H7 (cell line): ENCODE results near the gene ABCA8. TPM values are rescaled to one million over a fixed set of nuclear protein-coding genes. Genes with fewer than 3 reads are reported as not detected.
"Not testable (repeated sequence)": the region's sequence is repeated elsewhere in the genome, so short reads cannot be mapped to it uniquely, and the experiment has no call there.

Experiments
- DNase-seq: peaks from one replicate; pipeline ENCODE4 v3.0.0; 2012
- H3K27me3 ChIP-seq: 2 replicates; pipeline ENCODE4 v1.6.0; 2011; ENCODE audit warnings: mild to moderate bottlenecking, low read length; ENCODE audit not compliant: control insufficient read depth, insufficient read depth
- H3K36me3 ChIP-seq: replicated peaks from 2 replicates; pipeline ENCODE4 v1.5.1; 2011; ENCODE audit warnings: low read length; ENCODE audit not compliant: control insufficient read depth, insufficient read depth
- H3K4me3 ChIP-seq: 2 replicates; pipeline ENCODE4 v1.5.1; 2011; ENCODE audit warnings: low read depth, mild to moderate bottlenecking, control low read depth, low read length, moderate library complexity; ENCODE audit not compliant: insufficient read depth
- total RNA-seq: library from RNA; depleted of rRNA; stranded (reverse); fragments of >200 nt; shearing (Covaris generic); gene quantifications from 2 replicates; pipeline ENCODE4 v1.2.3, GENCODE V29; 2014

ABCA8 gene
- total RNA-seq, 1 experiment from 2014 or later: not detected

- no peak for DNase-seq
- Histone ChIP-seq H3K27me3 (no peaks in the 10 kb centered on the region), H3K4me3 (no peak overlapping the region), H3K36me3 (no peaks in the 10 kb centered on the region)
Measured at GRCh38 chr17:68840073-68840472, 115.1 kb downstream of the ABCA8 start.

DNA sequence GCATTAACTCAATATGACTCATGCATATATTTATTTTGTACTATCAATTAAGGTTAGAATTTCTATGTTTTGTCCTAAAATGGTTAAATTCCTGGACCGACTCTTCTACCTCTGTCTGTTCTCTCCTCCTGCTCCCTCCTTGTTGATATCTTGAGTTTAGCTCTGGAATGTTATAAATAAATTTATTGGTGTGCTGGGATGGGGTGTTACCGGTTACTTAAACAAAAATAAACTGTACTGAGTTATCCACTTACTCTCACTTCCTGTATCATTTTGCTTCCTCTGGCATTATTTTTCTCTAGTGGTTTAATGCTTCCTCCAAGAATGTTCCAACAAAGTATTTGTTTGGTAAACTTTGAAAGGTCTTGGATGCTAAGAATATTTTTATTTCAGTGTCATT is 120.1 kb downstream of the ABCA8 start:
- no peak overlapping the region for H3K4me3 ChIP-seq
- no peak for DNase-seq
- no peaks in the 10 kb centered on the region for H3K27me3 ChIP-seq
- H3K36me3 ChIP-seq: no peaks in the 10 kb centered on the region

DNA sequence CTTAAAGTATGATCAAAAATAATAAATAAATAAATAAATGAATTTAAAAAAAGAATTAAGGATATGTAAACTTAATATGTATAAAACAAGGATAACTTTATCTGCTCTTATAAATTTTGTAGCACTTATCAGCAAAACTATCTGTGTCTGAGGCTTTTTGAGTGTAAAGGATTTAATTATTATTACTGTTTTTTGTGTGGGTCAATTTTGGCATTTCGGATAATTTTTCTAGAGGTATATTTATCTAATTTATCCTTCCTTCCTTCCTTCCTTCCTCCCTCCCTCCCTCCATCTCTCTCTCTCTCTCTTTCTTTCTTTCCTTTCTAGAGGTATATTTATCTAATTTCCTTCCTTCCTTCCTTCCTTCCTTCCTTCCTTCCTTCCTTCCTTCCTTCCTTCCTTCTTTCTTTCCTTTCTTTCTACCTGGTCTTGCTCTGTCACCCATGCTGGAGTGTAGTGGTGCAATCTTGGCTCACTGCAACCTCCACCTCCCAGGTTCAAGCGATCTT is 120.8 kb downstream of the ABCA8 start:
- H3K4me3 ChIP-seq: no peak overlapping the region
- H3K27me3 ChIP-seq: no peaks in the 10 kb centered on the region
- DNase-seq: no peak
- H3K36me3 ChIP-seq: no peaks in the 10 kb centered on the region

- no peak for DNase-seq
- Histone ChIP-seq H3K36me3 (no peaks in the 10 kb centered on the region), H3K4me3 (no peak overlapping the region), H3K27me3 (no peaks in the 10 kb centered on the region)
Measured at GRCh38 chr17:68832109-68832802, 122.9 kb downstream of the ABCA8 start.

- Histone ChIP-seq H3K4me3 (no peak overlapping the region), H3K36me3 (no peaks in the 10 kb centered on the region), H3K27me3 (no peaks in the 10 kb centered on the region)
- DNase-seq: no peak
Measured at GRCh38 chr17:68831170-68831569, 124.0 kb downstream of the ABCA8 start.

DNA sequence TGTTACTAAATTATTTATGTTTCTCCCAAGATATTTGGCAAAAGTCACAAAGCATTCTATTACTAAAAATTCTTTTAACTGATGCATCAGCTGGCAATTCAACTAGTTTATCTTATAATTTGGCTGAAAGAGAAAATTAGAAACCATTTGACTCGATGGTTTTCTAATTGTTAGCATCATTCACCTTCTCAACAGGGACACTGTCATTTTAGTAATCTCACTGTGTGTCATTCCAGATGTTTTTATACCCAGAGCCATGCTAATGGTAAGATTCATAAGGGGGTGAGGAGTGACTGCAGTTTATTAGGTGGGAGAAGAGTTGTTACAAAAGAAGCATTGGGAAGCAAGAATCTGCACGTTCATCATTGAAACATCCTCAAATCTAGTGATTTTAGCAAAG is 124.9 kb downstream of the ABCA8 start:
- Histone ChIP-seq H3K27me3 (no peaks in the 10 kb centered on the region), H3K4me3 (no peak overlapping the region), H3K36me3 (no peaks in the 10 kb centered on the region)
- DNase-seq: no peak

- H3K27me3 ChIP-seq: no peaks in the 10 kb centered on the region
- no peak overlapping the region for H3K4me3 ChIP-seq
- H3K36me3 ChIP-seq: no peaks in the 10 kb centered on the region
- DNase-seq: no peak
Measured at GRCh38 chr17:68829211-68829610, 126.0 kb downstream of the ABCA8 start.

DNA sequence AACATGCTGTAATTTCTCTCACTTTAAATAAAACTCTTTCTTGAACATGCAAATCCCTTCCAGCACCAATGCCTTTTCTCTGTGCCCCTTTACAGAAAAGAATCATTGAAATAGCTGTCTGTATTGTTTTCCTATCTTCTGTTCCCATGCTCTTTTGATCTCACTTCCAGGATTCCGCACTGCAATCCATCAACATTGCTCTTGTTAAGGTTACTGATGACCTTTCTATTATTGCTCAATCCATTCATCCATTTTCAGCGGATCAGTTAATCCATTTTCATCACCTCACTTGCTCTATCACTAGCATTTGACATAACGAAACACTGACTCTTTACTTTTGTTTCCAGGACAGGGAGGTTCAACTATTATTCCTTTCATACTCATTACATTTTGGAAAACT is 130.5 kb downstream of the ABCA8 start:
- Histone ChIP-seq H3K27me3 (no peaks in the 10 kb centered on the region), H3K36me3 (no peaks in the 10 kb centered on the region), H3K4me3 (no peak overlapping the region)
- DNase-seq: no peak

GRCh38 chr17:68824185-68824584 is 131.0 kb downstream of the ABCA8 start:
- not testable (repeated sequence) for H3K27me3 ChIP-seq, H3K36me3 ChIP-seq, H3K4me3 ChIP-seq, DNase-seq

GRCh38 chr17:68822719-68823289 is 132.4 kb downstream of the ABCA8 start:
- Histone ChIP-seq H3K36me3 (no peaks in the 10 kb centered on the region), H3K4me3 (no peak overlapping the region), H3K27me3 (no peaks in the 10 kb centered on the region)
- no peak for DNase-seq

- H3K36me3 ChIP-seq: no peaks in the 10 kb centered on the region
- H3K27me3 ChIP-seq: no peaks in the 10 kb centered on the region
- no peak for DNase-seq
- no peak overlapping the region for H3K4me3 ChIP-seq
Measured at GRCh38 chr17:68821860-68822696, 133.1 kb downstream of the ABCA8 start.

DNA sequence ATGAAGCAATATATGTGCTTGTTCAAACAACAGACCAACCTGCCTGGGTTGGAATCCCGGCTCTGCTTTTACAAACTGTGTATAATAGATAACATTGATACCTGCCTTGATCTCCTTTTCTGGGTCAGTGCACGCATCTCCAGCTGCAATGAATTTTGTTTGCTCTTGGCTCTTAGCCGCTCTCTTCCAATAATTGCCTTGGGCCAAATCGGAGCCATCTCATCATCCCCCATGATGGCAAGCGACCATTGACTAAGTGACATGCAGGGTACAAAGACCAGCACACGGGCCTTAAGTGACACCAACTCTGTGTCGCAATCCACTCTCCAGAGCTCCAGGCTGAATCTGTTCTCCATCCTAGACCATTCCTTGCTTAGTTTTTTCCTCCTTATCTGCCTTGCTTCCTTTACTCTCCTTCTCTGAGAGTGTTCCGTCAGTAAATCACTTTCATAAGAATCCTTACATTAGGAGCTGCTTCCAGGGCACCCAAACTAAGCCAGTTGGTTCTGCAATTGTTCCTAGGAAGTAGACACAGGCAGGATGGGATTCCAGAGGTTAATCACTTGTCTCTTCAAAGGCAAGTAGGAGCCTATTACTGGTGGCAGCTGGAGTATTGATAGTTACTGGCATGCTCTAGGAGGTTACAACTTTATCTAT is 134.2 kb downstream of the ABCA8 start:
- DNase-seq: no peak
- H3K4me3 ChIP-seq: no peak overlapping the region
- H3K36me3 ChIP-seq: no peaks in the 10 kb centered on the region
- H3K27me3 ChIP-seq: no peaks in the 10 kb centered on the region

DNA sequence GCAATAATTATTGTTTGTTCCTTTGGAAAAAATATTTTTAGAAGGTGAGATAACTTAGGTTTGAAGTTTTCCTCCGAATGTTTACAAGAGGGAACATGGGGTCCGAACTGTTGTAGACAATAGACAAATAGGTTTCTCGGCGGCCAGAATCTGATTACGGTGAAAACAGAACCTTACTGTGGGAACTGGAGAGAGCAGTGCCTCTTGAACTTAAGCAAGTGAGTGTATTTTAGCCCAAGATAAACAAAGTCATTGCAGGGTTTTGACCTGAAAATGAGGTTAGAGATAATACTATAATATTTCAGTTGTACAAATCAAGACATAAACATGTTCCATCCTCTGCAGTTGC is 134.7 kb downstream of the ABCA8 start:
- Histone ChIP-seq H3K36me3 (no peaks in the 10 kb centered on the region), H3K27me3 (no peaks in the 10 kb centered on the region), H3K4me3 (no peak overlapping the region)
- no peak for DNase-seq

- H3K36me3 ChIP-seq: no peaks in the 10 kb centered on the region
- no peak overlapping the region for H3K4me3 ChIP-seq
- H3K27me3 ChIP-seq: no peaks in the 10 kb centered on the region
- no peak for DNase-seq
Measured at GRCh38 chr17:68819465-68819864, 135.7 kb downstream of the ABCA8 start.
